Activated T-cell treated with anti-CD3 and anti-CD28 coated beads, Interleukin-2, amount 50 U/mL, for 48 hours (primary cell): ENCODE results near the gene SOS1.
A peak's percentile ranks its signal among the peaks of the same experiment; 100 is the strongest.
"Not testable (repeated sequence)": the region's sequence is repeated elsewhere in the genome, so short reads cannot be mapped to it uniquely, and the experiment has no call there.

Source experiments
- DNase-seq, 2 experiments: peaks; one replicate each; pipeline ENCODE4 v3.0.0-alpha.2; 2020

SOS1 gene

GRCh38 chr2:38960609-38961320 lies 160.1 kb downstream of the SOS1 start:
- DNase-seq: no peak

DNA sequence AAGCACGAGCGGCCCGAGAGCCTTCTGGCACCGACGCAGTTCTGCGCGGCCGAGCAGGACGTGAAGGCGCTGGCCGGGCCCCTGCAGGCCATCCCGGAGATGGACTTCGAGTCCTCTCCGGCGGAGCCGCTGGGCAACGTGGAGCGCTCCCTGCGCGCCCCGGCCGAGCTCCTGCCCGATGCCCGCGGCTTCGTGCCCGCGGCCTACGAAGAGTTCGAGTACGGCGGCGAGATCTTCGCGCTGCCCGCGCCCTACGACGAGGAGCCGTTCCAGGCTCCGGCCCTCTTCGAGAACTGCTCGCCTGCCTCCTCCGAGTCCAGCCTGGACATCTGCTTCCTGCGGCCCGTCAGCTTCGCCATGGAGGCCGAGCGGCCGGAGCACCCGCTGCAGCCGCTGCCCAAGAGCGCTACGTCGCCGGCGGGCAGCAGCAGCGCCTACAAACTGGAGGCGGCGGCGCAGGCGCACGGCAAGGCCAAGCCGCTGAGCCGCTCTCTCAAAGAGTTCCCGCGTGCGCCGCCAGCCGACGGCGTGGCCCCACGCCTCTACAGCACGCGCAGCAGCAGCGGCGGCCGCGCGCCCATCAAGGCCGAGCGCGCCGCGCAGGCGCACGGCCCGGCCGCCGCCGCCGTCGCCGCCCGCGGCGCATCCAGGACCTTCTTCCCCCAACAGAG lies 160.8 kb downstream of the SOS1 start:
- peak; percentile 78 to 83 for DNase-seq

GRCh38 chr2:38959466-38959865 lies 161.4 kb downstream of the SOS1 start:
- no peak for DNase-seq

GRCh38 chr2:38957972-38958371 lies 162.9 kb downstream of the SOS1 start:
- DNase-seq: no peak

DNA sequence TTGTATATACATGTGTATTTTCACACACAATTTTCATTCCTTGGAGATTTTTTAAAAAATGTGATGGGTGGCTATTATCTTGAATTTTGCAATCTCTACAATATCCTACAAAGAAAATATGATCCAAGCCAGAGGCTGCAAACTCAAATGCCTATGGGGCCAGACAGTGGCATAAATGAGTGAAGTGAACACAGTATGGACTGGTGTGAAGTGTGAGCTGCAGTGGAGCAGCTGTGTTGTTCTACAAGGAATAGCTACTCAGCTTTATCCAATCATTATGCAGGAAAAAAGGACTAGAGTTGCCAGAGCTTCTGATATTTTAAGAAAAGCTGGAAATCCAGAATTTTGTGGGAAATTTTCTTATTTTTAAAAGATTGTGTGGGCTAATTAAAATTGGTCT lies 169.1 kb downstream of the SOS1 start:
- DNase-seq: no peak

- no peak for DNase-seq
These were observed 171.9 kb downstream of the SOS1 start for GRCh38 chr2:38948995-38949394.

DNA sequence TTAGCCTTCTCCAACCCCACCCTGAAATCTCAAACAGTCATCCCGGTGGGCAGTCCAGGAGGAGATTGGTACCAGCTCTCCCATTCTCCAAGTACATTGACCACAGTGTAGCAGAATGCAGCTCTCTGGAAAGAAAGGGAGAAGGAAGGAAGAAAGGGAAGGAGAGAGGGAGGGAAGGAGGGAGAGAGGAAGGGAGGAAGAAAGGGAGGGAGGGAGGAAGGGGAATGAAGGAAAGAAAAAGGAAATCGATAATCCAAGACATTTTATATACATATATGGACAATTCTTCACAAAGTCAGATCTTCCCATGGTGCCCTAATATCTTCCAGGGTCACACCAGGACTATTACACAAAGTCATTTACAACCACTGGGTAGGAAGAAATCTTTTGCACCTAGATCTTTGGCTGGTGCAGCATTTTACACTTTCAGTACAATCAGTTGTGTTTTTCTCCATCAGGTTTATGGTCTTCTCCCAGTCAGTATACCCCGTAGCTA lies 172.4 kb downstream of the SOS1 start:
- no peak for DNase-seq

GRCh38 chr2:38947241-38948239 lies 173.3 kb downstream of the SOS1 start:
- DNase-seq: peak; percentile 79

DNA sequence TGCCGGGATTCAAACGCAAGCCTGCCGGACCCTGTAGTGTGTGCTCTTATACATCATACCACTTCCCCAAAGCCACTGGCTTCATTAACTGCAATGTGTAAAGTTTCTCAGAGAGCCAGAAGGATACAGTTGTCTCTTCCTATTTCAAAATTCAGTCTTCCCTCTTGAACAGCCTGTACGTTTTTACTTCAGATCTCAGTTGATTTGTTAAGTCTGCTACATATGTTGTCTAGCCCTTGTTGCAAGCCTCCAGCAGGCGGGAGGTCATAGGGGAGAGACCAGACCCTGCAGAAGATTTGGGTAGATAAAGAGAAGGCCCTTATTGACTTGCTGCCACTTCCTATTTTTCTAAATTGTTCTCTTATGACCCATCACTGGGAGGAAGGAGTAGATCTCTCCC lies 174.9 kb downstream of the SOS1 start:
- no peak for DNase-seq

- no peak for DNase-seq
These were observed 175.5 kb downstream of the SOS1 start for GRCh38 chr2:38945372-38945771.

- no peak for DNase-seq
These were observed 177.1 kb downstream of the SOS1 start for GRCh38 chr2:38943784-38944183.

DNA sequence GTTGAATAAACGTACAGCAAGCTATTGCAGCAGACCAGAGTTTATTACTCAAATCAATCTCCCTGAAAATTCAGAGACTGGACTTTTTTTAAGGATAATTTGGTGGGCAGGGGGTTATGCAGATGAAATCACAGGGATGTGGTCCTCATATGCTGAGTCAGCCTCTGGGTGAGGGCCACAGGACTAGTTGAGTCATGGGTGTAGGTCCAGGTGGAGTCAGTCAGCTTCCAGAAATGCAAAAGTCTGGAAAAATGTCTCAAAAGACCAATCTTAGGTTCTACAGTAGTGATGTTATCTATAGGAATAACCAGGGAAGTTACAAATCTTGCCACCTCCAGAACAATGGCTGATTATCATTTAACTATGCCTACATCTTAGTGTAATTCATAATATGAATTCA lies 180.1 kb downstream of the SOS1 start:
- DNase-seq: no peak

DNA sequence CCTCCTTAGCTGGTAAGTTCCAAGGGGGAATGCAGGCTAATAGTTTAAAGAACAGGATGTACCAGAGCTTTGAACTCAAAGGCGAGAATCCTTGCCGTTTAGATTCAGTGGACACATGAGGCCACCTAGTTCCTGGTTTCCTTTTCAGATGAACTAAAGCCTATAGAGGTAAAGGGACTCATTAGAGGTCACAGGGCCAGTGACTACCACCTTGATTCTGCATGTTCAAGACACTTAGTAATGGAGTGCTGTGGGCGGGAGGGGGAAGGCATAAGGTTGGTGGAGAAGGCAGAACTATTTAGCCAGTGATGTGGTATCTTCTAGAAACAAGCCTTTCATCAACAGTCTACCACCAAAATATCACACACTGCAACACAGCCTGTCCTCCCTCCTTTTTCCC lies 183.3 kb downstream of the SOS1 start:
- no peak for DNase-seq

DNA sequence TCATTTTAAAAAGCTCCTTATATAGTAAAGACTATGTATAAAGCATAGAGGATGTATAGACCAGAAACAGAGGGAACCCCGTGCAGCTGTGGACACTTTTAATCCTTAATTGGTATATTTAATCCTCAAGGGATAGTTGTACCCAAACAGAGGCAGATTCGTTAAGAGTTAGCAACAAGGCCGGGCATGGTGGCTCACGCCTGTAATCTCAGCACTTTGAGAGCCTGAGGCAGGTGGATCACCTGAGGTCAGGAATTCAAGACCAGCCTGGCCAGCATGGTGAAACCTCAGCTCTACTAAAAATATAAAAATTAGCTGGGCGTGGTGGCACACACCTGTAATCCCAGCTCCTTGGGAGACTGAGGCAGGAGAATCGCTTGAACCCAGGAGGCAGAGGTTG lies 184.3 kb downstream of the SOS1 start:
- DNase-seq: not testable (repeated sequence)

- DNase-seq: no peak
These were observed 185.2 kb downstream of the SOS1 start for GRCh38 chr2:38935568-38936172.

- no peak for DNase-seq
These were observed 186.1 kb downstream of the SOS1 start for GRCh38 chr2:38934742-38935141.

DNA sequence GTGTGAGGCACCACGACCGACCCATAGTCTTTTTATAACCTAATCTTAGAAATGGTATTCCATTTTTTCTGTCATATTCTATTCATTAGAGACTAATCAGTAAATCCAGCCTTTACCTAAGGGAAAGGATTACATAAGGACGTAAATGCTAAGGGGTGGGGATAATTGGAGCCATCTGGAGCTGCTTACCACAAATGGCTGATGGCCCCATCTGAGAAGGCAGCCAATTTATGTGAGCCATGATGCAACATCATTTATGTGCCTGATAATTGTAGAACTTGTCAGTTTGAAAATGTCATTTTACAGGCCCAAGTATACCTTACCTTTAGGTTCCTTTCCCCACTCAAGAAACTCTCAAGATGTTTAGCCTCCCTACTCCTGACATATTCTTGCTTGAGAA lies 187.2 kb downstream of the SOS1 start:
- no peak for DNase-seq

DNA sequence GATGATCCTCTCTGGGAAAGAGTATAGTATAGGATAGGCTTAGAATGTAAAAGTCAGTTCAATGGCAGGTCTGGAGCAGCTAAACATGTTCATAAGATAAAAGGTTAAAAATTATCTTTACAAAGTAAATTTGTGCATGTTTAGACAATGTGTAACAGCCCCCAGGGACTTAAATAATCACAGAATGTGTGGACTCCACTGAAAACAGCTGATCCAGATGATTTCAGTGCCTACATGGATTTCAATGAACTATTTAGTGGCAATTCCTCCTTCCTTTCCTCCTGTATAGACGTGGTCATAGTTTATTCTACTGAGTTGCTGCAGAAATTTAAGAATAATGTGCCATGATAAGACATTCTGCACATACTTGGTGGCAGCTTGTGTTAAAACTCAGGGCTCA lies 188.3 kb downstream of the SOS1 start:
- no peak for DNase-seq
